ENCODE data around the gene DMAC2L. TPM values are rescaled to one million over a fixed set of nuclear protein-coding genes. Genes with fewer than 3 reads are reported as not detected.

DMAC2L gene
- total RNA-seq, 2 experiments from 2014 or later = 13.8 to 33.0 TPM

GRCh38 chr14:50335989-50336824 is 24.1 kb downstream of the DMAC2L start:
- Histone ChIP-seq H3K79me2 (ENCODE audit: insufficient read depth, low read depth, low read length) (no peaks in the 10 kb centered on the region), H4K20me1 (ENCODE audit: insufficient read depth, low read length) (no peaks in the 10 kb centered on the region), H3K4me1 (ENCODE audit: insufficient read depth, low read length, poor library complexity, severe bottlenecking) (no peaks in the 10 kb centered on the region), H3K4me3 (ENCODE audit: low read depth, low read length, poor library complexity, severe bottlenecking) (no peak overlapping the region), H2AFZ (ENCODE audit: low read length) (no peak overlapping the region), H3K9me2 (ENCODE audit: insufficient read depth, low read length) (no peaks in the 10 kb centered on the region), H3K27ac (ENCODE audit: low read depth, low read length, poor library complexity, severe bottlenecking) (no peak overlapping the region), H3K36me3 (ENCODE audit: insufficient read depth, low read length) (no peaks in the 10 kb centered on the region), H3K9me3 (ENCODE audit: low read length) (no peaks in the 10 kb centered on the region), H3K4me2 (ENCODE audit: low read length) (no peak overlapping the region; the same call in 1 of the 2 replicates)
- no peak for DNase-seq (ENCODE audit: low spot score)
- POLR2A ChIA-PET = interaction anchor here (0.9 to 1.5 kb wide), 2 partner anchors 10 to 110 kb away, joined by 3 to 5 read pairs; no protein-coding TSS in a partner anchor
- CTCF ChIA-PET (ENCODE audit: unreplicated experiment) = no interaction called here
- BruUV-seq (replicated peaks) = no TSS peak
- intact Hi-C loops (cut with micrococcal nuclease; ENCODE audit: unreplicated experiment) = no loop called here
- TF ChIP-seq EZH2phosphoT487 (IDR thresholded peaks at IDR 0.05; ENCODE audit: borderline replicate concordance, low read depth, low read length) (no peak), CTCF (conservative IDR thresholded peaks at IDR 0.05; ENCODE audit: low read length) (no peak)

- H3K4me2 ChIP-seq (ENCODE audit: low read length) = no peak overlapping the region
- no peaks in the 10 kb centered on the region for H3K79me2 ChIP-seq (ENCODE audit: insufficient read depth, low read depth, low read length)
- H3K4me1 ChIP-seq (ENCODE audit: insufficient read depth, low read length, poor library complexity, severe bottlenecking) = no peaks in the 10 kb centered on the region
- DNase-seq (ENCODE audit: low spot score) = no peak
- H3K9me2 ChIP-seq (ENCODE audit: insufficient read depth, low read length) = no peaks in the 10 kb centered on the region
- H3K4me3 ChIP-seq (ENCODE audit: low read depth, low read length, poor library complexity, severe bottlenecking) = no peak overlapping the region
- no peaks in the 10 kb centered on the region for H3K9me3 ChIP-seq (ENCODE audit: low read length)
- TF ChIP-seq EZH2phosphoT487 (IDR thresholded peaks at IDR 0.05; ENCODE audit: borderline replicate concordance, low read depth, low read length) (no peak), CTCF (conservative IDR thresholded peaks at IDR 0.05; ENCODE audit: low read length) (no peak)
- H2AFZ ChIP-seq (ENCODE audit: low read length) = no peak overlapping the region
- intact Hi-C loops (cut with micrococcal nuclease; ENCODE audit: unreplicated experiment) = no loop called here
- no peaks in the 10 kb centered on the region for H4K20me1 ChIP-seq (ENCODE audit: insufficient read depth, low read length)
- H3K27ac ChIP-seq (ENCODE audit: low read depth, low read length, poor library complexity, severe bottlenecking) = no peak overlapping the region
- no TSS peak for BruUV-seq (replicated peaks)
- ChIA-PET CTCF (ENCODE audit: unreplicated experiment) (no interaction called here), POLR2A (no interaction called here)
- no peaks in the 10 kb centered on the region for H3K36me3 ChIP-seq (ENCODE audit: insufficient read depth, low read length)
Measured at GRCh38 chr14:50338587-50338986, 26.5 kb downstream of the DMAC2L start.

GRCh38 chr14:50339178-50339804 is 27.2 kb downstream of the DMAC2L start:
- no peaks in the 10 kb centered on the region for H3K4me1 ChIP-seq (ENCODE audit: insufficient read depth, low read length, poor library complexity, severe bottlenecking)
- no peaks in the 10 kb centered on the region for H3K79me2 ChIP-seq (ENCODE audit: insufficient read depth, low read depth, low read length)
- no peak for TF ChIP-seq EZH2phosphoT487 (IDR thresholded peaks at IDR 0.05; ENCODE audit: borderline replicate concordance, low read depth, low read length)
- TF ChIP-seq CTCF (conservative IDR thresholded peaks at IDR 0.05; ENCODE audit: low read length) = no peak
- intact Hi-C loops (cut with micrococcal nuclease; ENCODE audit: unreplicated experiment) = no loop called here
- no peak for DNase-seq (ENCODE audit: low spot score)
- CTCF ChIA-PET (ENCODE audit: unreplicated experiment) = no interaction called here
- no peaks in the 10 kb centered on the region for H3K9me2 ChIP-seq (ENCODE audit: insufficient read depth, low read length)
- no peaks in the 10 kb centered on the region for H3K9me3 ChIP-seq (ENCODE audit: low read length)
- no peaks in the 10 kb centered on the region for H4K20me1 ChIP-seq (ENCODE audit: insufficient read depth, low read length)
- H2AFZ ChIP-seq (ENCODE audit: low read length) = no peak overlapping the region
- no TSS peak for BruUV-seq (replicated peaks)
- no peak overlapping the region for H3K4me3 ChIP-seq (ENCODE audit: low read depth, low read length, poor library complexity, severe bottlenecking)
- POLR2A ChIA-PET = no interaction called here
- H3K4me2 ChIP-seq (ENCODE audit: low read length) = no peak overlapping the region
- no peak overlapping the region for H3K27ac ChIP-seq (ENCODE audit: low read depth, low read length, poor library complexity, severe bottlenecking)
- H3K36me3 ChIP-seq (ENCODE audit: insufficient read depth, low read length) = no peaks in the 10 kb centered on the region
